GM12892 (cell line): Measurements from ENCODE around the gene SAMSN1.

Source experiments
- DNase-seq: peaks from one replicate; pipeline ENCODE4 v3.0.0; 2011; ENCODE audit not compliant: insufficient read length
- FAIRE-seq: peaks from 2 replicates; lab custom pipeline; 2011; peaks lifted over from hg19 to GRCh38; lab: Jason Lieb, UNC
- POLR2A ChIP-seq: IDR thresholded peaks from 2 replicates; pipeline ENCODE4 v1.6.1; 2011; ENCODE audit warnings: low read depth, low read length, control low read depth
- POLR2AphosphoS5 ChIP-seq: IDR thresholded peaks from 2 replicates; pipeline ENCODE4 v1.6.1; 2011; ENCODE audit warnings: low read depth, low read length, control low read depth
- TAF1 ChIP-seq: IDR thresholded peaks from 2 replicates; pipeline ENCODE4 v1.6.1; 2011; ENCODE audit warnings: low read depth, mild to moderate bottlenecking, control low read depth, low read length, borderline replicate concordance

Gene SAMSN1

GRCh38 chr21:14492931-14493330 is 53.2 kb downstream of the SAMSN1 start:
- no peak for DNase-seq
- TF ChIP-seq POLR2AphosphoS5: no peak
- TF ChIP-seq POLR2A: no peak; the same call in 1 of the 2 replicates
- FAIRE-seq: no peak

- DNase-seq: no peak
- FAIRE-seq: peak; percentile 54
- TF ChIP-seq POLR2AphosphoS5 (no peak), POLR2A (no peak), TAF1 (no peak)
Measured at GRCh38 chr21:14491269-14491681, 54.8 kb downstream of the SAMSN1 start.

- DNase-seq (no peak), FAIRE-seq (peak; percentile 27)
- TF ChIP-seq POLR2A: no peak
- no peak for TF ChIP-seq TAF1
- no peak for TF ChIP-seq POLR2AphosphoS5
Measured at GRCh38 chr21:14488672-14489204, 57.4 kb downstream of the SAMSN1 start.

GRCh38 chr21:14487490-14488432 is 58.4 kb downstream of the SAMSN1 start:
- DNase-seq (no peak), FAIRE-seq (peak; percentile 17)

GRCh38 chr21:14486869-14487268 is 59.2 kb downstream of the SAMSN1 start:
- no peak for DNase-seq
- FAIRE-seq: no peak
- TF ChIP-seq POLR2AphosphoS5 (no peak), TAF1 (no peak), POLR2A (no peak)

More at GRCh38 chr21:14487490-14488432, 58.4 kb downstream of the SAMSN1 start:
- TF ChIP-seq TAF1: no peak

- FAIRE-seq: no peak
- no peak for DNase-seq
- no peak for TF ChIP-seq TAF1
- peak; percentile 61; the same call in 1 of the 2 replicates for TF ChIP-seq POLR2AphosphoS5
- no peak for TF ChIP-seq POLR2A
Measured at GRCh38 chr21:14484188-14485009, 61.7 kb downstream of the SAMSN1 start.

- no peak for FAIRE-seq
- no peak for DNase-seq
- TF ChIP-seq POLR2A (no peak; the same call in 1 of the 2 replicates), TAF1 (no peak), POLR2AphosphoS5 (no peak)
Measured at GRCh38 chr21:14483296-14483695, 62.8 kb downstream of the SAMSN1 start.

- peak; percentile 53 for FAIRE-seq
- TF ChIP-seq POLR2AphosphoS5: no peak
- no peak for TF ChIP-seq TAF1
- TF ChIP-seq POLR2A: no peak
- DNase-seq: no peak
Measured at GRCh38 chr21:14482165-14482564, 64.0 kb downstream of the SAMSN1 start.

- TF ChIP-seq POLR2A (no peak), POLR2AphosphoS5 (no peak), TAF1 (no peak)
- no peak for DNase-seq
- no peak for FAIRE-seq
Measured at GRCh38 chr21:14480411-14481031, 65.6 kb downstream of the SAMSN1 start.

GRCh38 chr21:14479241-14479786 is 66.8 kb downstream of the SAMSN1 start:
- no peak for FAIRE-seq
- no peak for DNase-seq
- no peak for TF ChIP-seq TAF1
- no peak for TF ChIP-seq POLR2AphosphoS5
- no peak for TF ChIP-seq POLR2A
